ENCODE measurements around the gene RGL1. TPM values are rescaled to one million over a fixed set of nuclear protein-coding genes. Genes with fewer than 3 reads are reported as not detected.

RGL1 gene
- total RNA-seq, 1 experiment from 2014 or later, result 0.92 TPM

- H3K27me3 ChIP-seq (ENCODE audit: control insufficient read depth, insufficient read depth, low read length), result no peaks in the 10 kb centered on the region; the same call in 1 of the 2 replicates
- CTCF ChIA-PET, result no interaction called here
- no peaks in the 10 kb centered on the region for H3K4me1 ChIP-seq (ENCODE audit: control insufficient read depth, insufficient read depth, low read length)
- no peaks in the 10 kb centered on the region for H3K36me3 ChIP-seq (ENCODE audit: control insufficient read depth, insufficient read depth, low read length)
- BruUV-seq (replicated peaks), result no TSS peak
- no peak overlapping the region for H3K27ac ChIP-seq (ENCODE audit: low read length)
- DNase-seq (ENCODE audit: low read depth, low spot score) (no peak), ATAC-seq (no peak)
- intact Hi-C loops (cut with micrococcal nuclease; ENCODE audit: unreplicated experiment), result no loop called here
- TF ChIP-seq TCF7L2 (IDR thresholded peaks at IDR 0.05; ENCODE audit: low read depth, low read length), result no peak
- no peak for TF ChIP-seq SIN3A (IDR thresholded peaks at IDR 0.05; ENCODE audit: borderline replicate concordance, insufficient read depth, low read depth, low read length)
- no peak for TF ChIP-seq CTCF (IDR thresholded peaks at IDR 0.05)
- no peak for TF ChIP-seq POLR2AphosphoS5 (IDR thresholded peaks at IDR 0.05; ENCODE audit: low read depth, low read length)
- TF ChIP-seq REST (IDR thresholded peaks at IDR 0.05; ENCODE audit: insufficient read depth in 1 of 2, low read depth in 2 of 2, low read length in 1 of 2), result no peak
- no peak overlapping the region for H3K4me3 ChIP-seq (ENCODE audit: low read depth in 2 of 2, low read length in 2 of 2)
- in situ Hi-C loops (cut with HindIII; ENCODE audit: low pct_unique_long_range_greater_than_20kb, low sequenced_read_pairs), result no loop called here
- no peaks in the 10 kb centered on the region for H3K9me3 ChIP-seq (ENCODE audit: control insufficient read depth, insufficient read depth, low read depth, low read length)
- POLR2A ChIA-PET, result no interaction called here
Observed at GRCh38 chr1:183907070-183907469, 102.2 kb downstream of the RGL1 start.

- ChIA-PET CTCF (no interaction called here), POLR2A (no interaction called here)
- Histone ChIP-seq H3K9me3 (ENCODE audit: control insufficient read depth, insufficient read depth, low read depth, low read length) (no peaks in the 10 kb centered on the region), H3K4me1 (ENCODE audit: control insufficient read depth, insufficient read depth, low read length) (no peaks in the 10 kb centered on the region), H3K36me3 (ENCODE audit: control insufficient read depth, insufficient read depth, low read length) (no peaks in the 10 kb centered on the region), H3K4me3 (ENCODE audit: low read depth in 2 of 2, low read length in 2 of 2) (no peak overlapping the region), H3K27ac (ENCODE audit: low read length) (no peak overlapping the region), H3K27me3 (ENCODE audit: control insufficient read depth, insufficient read depth, low read length) (no peaks in the 10 kb centered on the region)
- no peak for TF ChIP-seq POLR2AphosphoS5 (IDR thresholded peaks at IDR 0.05; ENCODE audit: low read depth, low read length)
- TF ChIP-seq REST (IDR thresholded peaks at IDR 0.05; ENCODE audit: insufficient read depth in 1 of 2, low read depth in 2 of 2, low read length in 1 of 2), result no peak
- no peak for TF ChIP-seq CTCF (IDR thresholded peaks at IDR 0.05)
- no peak for TF ChIP-seq TCF7L2 (IDR thresholded peaks at IDR 0.05; ENCODE audit: low read depth, low read length)
- TF ChIP-seq SIN3A (IDR thresholded peaks at IDR 0.05; ENCODE audit: borderline replicate concordance, insufficient read depth, low read depth, low read length), result no peak
- ATAC-seq (no peak), DNase-seq (ENCODE audit: low read depth, low spot score) (no peak)
- in situ Hi-C loops (cut with HindIII; ENCODE audit: low pct_unique_long_range_greater_than_20kb, low sequenced_read_pairs), result no loop called here
- intact Hi-C loops (cut with micrococcal nuclease; ENCODE audit: unreplicated experiment), result no loop called here
- BruUV-seq (replicated peaks), result no TSS peak
Observed at GRCh38 chr1:183908079-183908478, 103.2 kb downstream of the RGL1 start.
